HL-60 (cell line): ENCODE measurements around the gene PPIE.
"Not testable (repeated sequence)": the region's sequence is repeated elsewhere in the genome, so short reads cannot be mapped to it uniquely, and the experiment has no call there.

ENCODE experiments used
- DNase-seq, 2 experiments: peaks; one replicate each; pipeline ENCODE4 v3.0.0-alpha.2; 2010 to 2020; ENCODE audit warnings: low read depth in 1 of 2, low spot score in 1 of 2
- H3K27ac ChIP-seq: fragments of 250-450 bp; sonication (Bioruptor Pico); replicated peaks from 2 replicates; pipeline ENCODE4 v1.5.1; 2020; ENCODE audit warnings: mild to moderate bottlenecking, moderate library complexity
- H3K27me3 ChIP-seq: fragments of 250-450 bp; sonication (Bioruptor Pico); 2 replicates; pipeline ENCODE4 v1.5.1; 2021; ENCODE audit warnings: mild to moderate bottlenecking, moderate library complexity; ENCODE audit not compliant: insufficient read depth, poor library complexity, severe bottlenecking
- H3K4me3 ChIP-seq: replicated peaks from 2 replicates; pipeline ENCODE4 v1.5.1; 2011; ENCODE audit warnings: mild to moderate bottlenecking, control low read depth, low read length; ENCODE audit not compliant: insufficient read depth
- GABPA ChIP-seq: IDR thresholded peaks from 2 replicates; pipeline ENCODE4 v1.6.1; 2012; ENCODE audit warnings: low read depth
- POLR2AphosphoS5 ChIP-seq: IDR thresholded peaks from 2 replicates; pipeline ENCODE4 v1.6.1; 2012; ENCODE audit warnings: low read depth
- SPI1 ChIP-seq: IDR thresholded peaks from 2 replicates; pipeline ENCODE4 v1.6.1; 2012; ENCODE audit warnings: low read depth, mild to moderate bottlenecking, borderline replicate concordance
- TF ChIP-seq, protein P1 (sequence below): IDR thresholded peaks from 2 replicates; pipeline ENCODE4 v1.6.1; 2012; ENCODE audit warnings: low read depth; ENCODE audit not compliant: insufficient replicate concordance
- TF ChIP-seq, protein P2 (sequence below): IDR thresholded peaks from one replicate; pipeline ENCODE4 v1.5.1; 2011; ENCODE audit warnings: low read length, control low read depth, inconsistent platforms; ENCODE audit not compliant: insufficient read depth

The PPIE gene

DNA sequence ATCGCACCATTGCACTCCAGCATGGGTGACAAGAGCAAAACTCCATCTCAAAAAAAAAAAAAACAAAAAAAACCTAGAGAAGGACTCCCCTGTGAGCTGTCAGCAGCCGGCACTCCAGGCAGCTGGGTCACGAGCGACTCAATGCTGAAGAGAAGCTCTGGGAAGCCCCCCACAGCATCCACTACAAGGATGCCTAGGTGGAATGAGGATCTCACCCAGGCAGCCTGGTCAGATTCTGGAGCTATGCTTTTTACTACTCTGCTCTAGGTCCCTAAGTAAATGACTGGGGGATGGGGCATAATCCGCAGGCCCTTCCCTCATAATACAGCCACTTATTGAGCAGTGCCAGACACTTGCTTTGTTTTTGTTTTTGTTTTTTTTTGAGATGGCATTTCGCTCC lies 43.4 kb downstream of the PPIE start:
- TF ChIP-seq, protein P1, sequence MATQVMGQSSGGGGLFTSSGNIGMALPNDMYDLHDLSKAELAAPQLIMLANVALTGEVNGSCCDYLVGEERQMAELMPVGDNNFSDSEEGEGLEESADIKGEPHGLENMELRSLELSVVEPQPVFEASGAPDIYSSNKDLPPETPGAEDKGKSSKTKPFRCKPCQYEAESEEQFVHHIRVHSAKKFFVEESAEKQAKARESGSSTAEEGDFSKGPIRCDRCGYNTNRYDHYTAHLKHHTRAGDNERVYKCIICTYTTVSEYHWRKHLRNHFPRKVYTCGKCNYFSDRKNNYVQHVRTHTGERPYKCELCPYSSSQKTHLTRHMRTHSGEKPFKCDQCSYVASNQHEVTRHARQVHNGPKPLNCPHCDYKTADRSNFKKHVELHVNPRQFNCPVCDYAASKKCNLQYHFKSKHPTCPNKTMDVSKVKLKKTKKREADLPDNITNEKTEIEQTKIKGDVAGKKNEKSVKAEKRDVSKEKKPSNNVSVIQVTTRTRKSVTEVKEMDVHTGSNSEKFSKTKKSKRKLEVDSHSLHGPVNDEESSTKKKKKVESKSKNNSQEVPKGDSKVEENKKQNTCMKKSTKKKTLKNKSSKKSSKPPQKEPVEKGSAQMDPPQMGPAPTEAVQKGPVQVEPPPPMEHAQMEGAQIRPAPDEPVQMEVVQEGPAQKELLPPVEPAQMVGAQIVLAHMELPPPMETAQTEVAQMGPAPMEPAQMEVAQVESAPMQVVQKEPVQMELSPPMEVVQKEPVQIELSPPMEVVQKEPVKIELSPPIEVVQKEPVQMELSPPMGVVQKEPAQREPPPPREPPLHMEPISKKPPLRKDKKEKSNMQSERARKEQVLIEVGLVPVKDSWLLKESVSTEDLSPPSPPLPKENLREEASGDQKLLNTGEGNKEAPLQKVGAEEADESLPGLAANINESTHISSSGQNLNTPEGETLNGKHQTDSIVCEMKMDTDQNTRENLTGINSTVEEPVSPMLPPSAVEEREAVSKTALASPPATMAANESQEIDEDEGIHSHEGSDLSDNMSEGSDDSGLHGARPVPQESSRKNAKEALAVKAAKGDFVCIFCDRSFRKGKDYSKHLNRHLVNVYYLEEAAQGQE, result no peak
- TF ChIP-seq GABPA, result no peak
- TF ChIP-seq SPI1, result no peak
- no peak for TF ChIP-seq POLR2AphosphoS5
- TF ChIP-seq, protein P2, sequence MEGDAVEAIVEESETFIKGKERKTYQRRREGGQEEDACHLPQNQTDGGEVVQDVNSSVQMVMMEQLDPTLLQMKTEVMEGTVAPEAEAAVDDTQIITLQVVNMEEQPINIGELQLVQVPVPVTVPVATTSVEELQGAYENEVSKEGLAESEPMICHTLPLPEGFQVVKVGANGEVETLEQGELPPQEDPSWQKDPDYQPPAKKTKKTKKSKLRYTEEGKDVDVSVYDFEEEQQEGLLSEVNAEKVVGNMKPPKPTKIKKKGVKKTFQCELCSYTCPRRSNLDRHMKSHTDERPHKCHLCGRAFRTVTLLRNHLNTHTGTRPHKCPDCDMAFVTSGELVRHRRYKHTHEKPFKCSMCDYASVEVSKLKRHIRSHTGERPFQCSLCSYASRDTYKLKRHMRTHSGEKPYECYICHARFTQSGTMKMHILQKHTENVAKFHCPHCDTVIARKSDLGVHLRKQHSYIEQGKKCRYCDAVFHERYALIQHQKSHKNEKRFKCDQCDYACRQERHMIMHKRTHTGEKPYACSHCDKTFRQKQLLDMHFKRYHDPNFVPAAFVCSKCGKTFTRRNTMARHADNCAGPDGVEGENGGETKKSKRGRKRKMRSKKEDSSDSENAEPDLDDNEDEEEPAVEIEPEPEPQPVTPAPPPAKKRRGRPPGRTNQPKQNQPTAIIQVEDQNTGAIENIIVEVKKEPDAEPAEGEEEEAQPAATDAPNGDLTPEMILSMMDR, result no peak
- Histone ChIP-seq H3K27me3 (peaks cover 2% of the 10 kb centered on the region), H3K4me3 (no peak overlapping the region), H3K27ac (no peak overlapping the region)
- no peak for DNase-seq

DNA sequence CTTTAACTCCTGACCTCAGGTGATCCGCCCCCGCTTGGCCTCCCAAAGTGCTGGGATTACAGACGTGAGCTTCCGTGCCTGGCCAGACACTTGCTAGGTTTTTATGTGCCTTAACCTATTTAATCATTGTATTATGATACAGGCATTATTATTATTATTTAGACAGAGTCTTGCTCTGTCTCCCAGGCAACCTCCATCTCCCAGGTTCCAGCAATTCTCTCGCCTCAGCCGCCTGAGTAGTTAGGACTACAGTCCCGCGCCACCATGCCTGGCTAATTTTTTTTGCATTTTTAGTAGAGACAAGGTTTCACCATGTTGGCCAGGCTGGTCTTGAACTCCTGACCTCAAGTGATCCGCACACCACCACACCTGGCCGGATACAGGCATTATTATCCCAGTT lies 44.0 kb downstream of the PPIE start:
- H3K27me3 ChIP-seq, H3K27ac ChIP-seq, H3K4me3 ChIP-seq, DNase-seq: not testable (repeated sequence)

DNA sequence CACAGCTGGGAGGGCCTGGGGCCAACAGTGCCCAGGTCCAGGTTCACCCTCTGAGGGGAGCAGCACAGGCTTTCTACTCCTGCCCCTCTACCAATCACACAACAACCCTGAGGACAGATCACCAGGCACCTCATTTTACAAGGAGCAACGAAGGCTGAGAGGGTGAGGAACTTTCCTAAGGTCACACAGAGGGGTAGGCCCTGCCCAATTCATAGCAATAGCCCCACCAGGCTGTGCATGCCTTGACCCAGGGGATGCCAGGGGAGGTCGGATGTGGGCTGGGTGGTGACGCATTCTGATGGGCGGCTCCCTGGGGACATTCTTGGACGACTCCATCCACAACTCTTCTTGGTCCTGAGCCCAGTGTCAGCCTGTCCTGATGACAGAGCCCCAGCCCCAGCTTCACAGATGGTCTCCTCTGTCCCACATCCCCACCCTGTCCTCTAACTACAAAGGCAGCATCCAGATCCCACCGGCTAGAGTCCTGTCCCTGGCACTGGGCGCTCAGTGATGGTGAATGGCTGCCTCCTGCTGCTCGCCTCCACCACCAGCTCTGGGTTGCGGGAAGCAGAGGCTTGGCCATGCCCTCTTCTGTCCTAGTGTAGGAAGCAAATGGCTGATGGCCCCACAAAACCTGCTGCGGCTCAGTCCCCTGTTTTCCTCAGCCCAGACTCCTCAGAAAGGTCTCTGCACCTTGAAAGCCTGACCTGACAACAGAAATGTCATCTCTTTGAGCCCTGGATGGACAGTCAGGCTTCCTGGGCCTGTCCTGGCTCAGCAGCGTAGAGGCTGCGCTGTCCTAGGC lies 47.8 kb downstream of the PPIE start:
- not testable (repeated sequence) for DNase-seq, H3K27me3 ChIP-seq, H3K27ac ChIP-seq
- H3K4me3 ChIP-seq, result peak overlapping the region; percentile 66

DNA sequence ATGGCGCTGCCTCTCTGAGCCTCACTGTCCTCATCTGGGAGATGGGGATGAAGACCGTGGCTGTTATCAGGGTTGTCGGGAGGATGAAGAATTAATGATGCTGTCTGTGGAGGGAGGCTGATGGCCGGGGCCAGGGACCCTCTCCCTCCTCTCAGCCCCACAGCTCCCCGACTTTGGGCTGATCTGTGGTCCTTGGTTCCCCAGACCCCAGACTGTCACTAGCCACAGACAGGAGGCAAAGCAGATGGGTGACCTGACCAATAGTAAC lies 48.4 kb downstream of the PPIE start:
- H3K27ac ChIP-seq, H3K27me3 ChIP-seq, DNase-seq: not testable (repeated sequence)
- peak overlapping the region; percentile 66 for H3K4me3 ChIP-seq

DNA sequence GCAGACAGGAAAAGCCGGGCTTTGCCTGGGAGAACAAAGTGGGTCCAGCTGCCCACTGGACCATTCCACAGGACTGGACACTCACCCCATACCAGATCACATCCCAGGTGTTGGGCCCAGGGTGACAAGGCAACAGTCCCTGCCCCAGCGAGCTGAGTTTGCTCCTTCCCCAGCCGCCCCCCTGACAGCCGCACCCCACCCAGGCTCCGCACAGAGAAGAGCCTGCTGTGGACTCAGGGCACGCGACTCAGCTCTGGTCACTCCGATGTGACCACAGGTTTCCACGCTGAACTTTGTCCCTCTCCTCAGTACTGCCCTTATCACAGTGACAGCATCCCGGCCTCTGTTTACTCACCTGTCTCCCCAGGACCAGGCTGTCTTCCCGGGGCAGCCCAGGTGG lies 48.8 kb downstream of the PPIE start:
- no peak for DNase-seq
- Histone ChIP-seq H3K27ac (no peak overlapping the region), H3K27me3 (peaks cover 7% of the 10 kb centered on the region), H3K4me3 (peak overlapping the region; percentile 66)
- no peak for TF ChIP-seq GABPA
- TF ChIP-seq, protein P2, result no peak
- TF ChIP-seq, protein P1, result no peak
- no peak for TF ChIP-seq POLR2AphosphoS5
- no peak for TF ChIP-seq SPI1

DNA sequence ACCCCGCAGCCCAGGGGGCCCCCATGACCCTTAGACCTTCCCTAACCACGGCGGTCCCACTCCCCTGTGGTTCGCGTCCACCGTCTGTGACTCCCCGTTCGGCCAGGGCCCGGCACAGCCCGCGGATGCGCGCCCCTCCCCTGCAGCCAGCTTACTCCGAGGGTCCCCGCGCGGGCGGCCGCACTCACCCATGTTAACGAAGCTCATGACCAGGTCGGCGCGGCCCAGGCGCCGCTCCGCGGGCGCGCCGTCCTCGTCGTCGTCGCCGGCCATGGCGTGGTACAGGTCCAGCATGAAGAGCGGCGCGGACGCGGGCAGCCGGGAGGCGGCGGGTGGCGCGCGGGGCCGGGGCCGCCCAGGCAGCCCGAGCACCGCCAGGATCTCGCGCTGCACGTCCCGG lies 49.3 kb downstream of the PPIE start:
- H3K4me3 ChIP-seq, result peak overlapping the region; percentile 66
- H3K27ac ChIP-seq, H3K27me3 ChIP-seq, DNase-seq: not testable (repeated sequence)
